ENCODE results near the gene TEX52. TPM values are rescaled to one million over a fixed set of nuclear protein-coding genes. Genes with fewer than 3 reads are reported as not detected.

TEX52 gene
- total RNA-seq, 1 experiment from 2014 or later: not detected

- peak overlapping the region; percentile 95 for H3K4me2 ChIP-seq (ENCODE audit: low read length)
- peak overlapping the region; percentile 58 for H3K27ac ChIP-seq (ENCODE audit: low read depth, low read length)
- H3K79me2 ChIP-seq (ENCODE audit: insufficient read depth, low read length): peaks cover 28% of the 10 kb centered on the region
- H2AFZ ChIP-seq (ENCODE audit: low read depth, low read length, poor library complexity, severe bottlenecking): no peak overlapping the region
- H3K36me3 ChIP-seq (ENCODE audit: control insufficient read depth in 1 of 2, insufficient read depth in 2 of 2, low read length in 2 of 2): peaks cover 10 to 11% of the 10 kb centered on the region in 2 experiments; a peak in 2 of 4 replicates
- BruUV-seq (replicated peaks): TSS peak; percentile 94
- POLR2A ChIA-PET: no interaction called here
- H3K9me2 ChIP-seq (ENCODE audit: insufficient read depth): no peaks in the 10 kb centered on the region
- H3K27me3 ChIP-seq (ENCODE audit: insufficient read depth, low read length): no peaks in the 10 kb centered on the region
- peaks cover 20 to 30% of the 10 kb centered on the region in 2 experiments for H3K4me1 ChIP-seq (ENCODE audit: control insufficient read depth in 1 of 2, insufficient read depth in 2 of 2, low read length in 2 of 2)
- TF ChIP-seq RAD21 (IDR thresholded peaks at IDR 0.05; ENCODE audit: low read depth) (no peak), ZBTB33 (IDR thresholded peaks at IDR 0.05; ENCODE audit: extremely low read depth, insufficient replicate concordance, low read length) (no peak), FOSL1 (IDR thresholded peaks at IDR 0.05; ENCODE audit: low read depth) (no peak), POLR2A (IDR thresholded peaks at IDR 0.05; ENCODE audit: borderline replicate concordance, extremely low read depth, insufficient read depth, insufficient read length) (no peak), ZNF274 (IDR thresholded peaks at IDR 0.05; ENCODE audit: low read depth, low read length) (no peak), SP1 (IDR thresholded peaks at IDR 0.05; ENCODE audit: low read depth) (no peak), EZH2 (IDR thresholded peaks at IDR 0.05) (no peak), TCF7L2 (IDR thresholded peaks at IDR 0.05; ENCODE audit: borderline replicate concordance, extremely low read depth, insufficient read depth, insufficient read length) (no peak), POLR2AphosphoS5 (IDR thresholded peaks at IDR 0.05; ENCODE audit: low read depth, low read length) (no peak)
- DNase-seq (ENCODE audit: low read depth, low spot score) (no peak), ATAC-seq (no peak)
- CTCF ChIA-PET: interaction anchor here (1.0 to 1.4 kb wide), 4 partner anchors 13 to 150 kb away, joined by 3 to 5 read pairs (median 3); partner anchors contain the start of genes FOXM1 and RHNO1
- H3K4me3 ChIP-seq (replicated peaks in 1 of 2; ENCODE audit: low read depth in 1 of 2, low read length in 2 of 2): peak overlapping the region; percentile 90 to 95
- H3K9me3 ChIP-seq (ENCODE audit: control insufficient read depth in 1 of 2, insufficient read depth in 1 of 2, low read depth in 1 of 2, low read length in 2 of 2): no peaks in the 10 kb centered on the region
- intact Hi-C loops (cut with micrococcal nuclease): no loop called here
- RAD21 ChIA-PET (ENCODE audit: low non-redundant PET in 1 of 2, low total read pairs in 2 of 2, uncharacterized antibody in 2 of 2, unreplicated experiment in 2 of 2): no interaction called here
- H3K9ac ChIP-seq (ENCODE audit: low read length): peak overlapping the region; percentile 89
- no peaks in the 10 kb centered on the region for H4K20me1 ChIP-seq (ENCODE audit: insufficient read depth)
These were observed 33.2 kb upstream of the TEX52 start for GRCh38 chr12:2890001-2890387.

All from HCT116 (cell line).